Tibial nerve (tissue), 3 donors: Measurements from ENCODE around the gene GAR1.

Experiments used
- POLR2A ChIP-seq, 2 donors: fragments of 450-650 bp; IDR thresholded peaks; one replicate each; pipeline ENCODE4 v1.6.1; 2017; ENCODE audit warnings: antibody characterized with exemption in 2 of 2, mild to moderate bottlenecking in 2 of 2, moderate library complexity in 2 of 2
- TF ChIP-seq, protein P1 (sequence below), 5 experiments: fragments of 200-600 bp in 3 of 5; fragments of 450-650 bp in 2 of 5; sonication (generic) in 3 of 5; IDR thresholded peaks; one replicate each; pipeline ENCODE4 v1.5.1; 2016 to 2019; ENCODE audit warnings: antibody characterized with exemption in 5 of 5, mild to moderate bottlenecking in 3 of 5, moderate library complexity in 2 of 5

- no peak for TF ChIP-seq POLR2A (IDR thresholded peaks at IDR 0.05)
- TF ChIP-seq, protein P1, sequence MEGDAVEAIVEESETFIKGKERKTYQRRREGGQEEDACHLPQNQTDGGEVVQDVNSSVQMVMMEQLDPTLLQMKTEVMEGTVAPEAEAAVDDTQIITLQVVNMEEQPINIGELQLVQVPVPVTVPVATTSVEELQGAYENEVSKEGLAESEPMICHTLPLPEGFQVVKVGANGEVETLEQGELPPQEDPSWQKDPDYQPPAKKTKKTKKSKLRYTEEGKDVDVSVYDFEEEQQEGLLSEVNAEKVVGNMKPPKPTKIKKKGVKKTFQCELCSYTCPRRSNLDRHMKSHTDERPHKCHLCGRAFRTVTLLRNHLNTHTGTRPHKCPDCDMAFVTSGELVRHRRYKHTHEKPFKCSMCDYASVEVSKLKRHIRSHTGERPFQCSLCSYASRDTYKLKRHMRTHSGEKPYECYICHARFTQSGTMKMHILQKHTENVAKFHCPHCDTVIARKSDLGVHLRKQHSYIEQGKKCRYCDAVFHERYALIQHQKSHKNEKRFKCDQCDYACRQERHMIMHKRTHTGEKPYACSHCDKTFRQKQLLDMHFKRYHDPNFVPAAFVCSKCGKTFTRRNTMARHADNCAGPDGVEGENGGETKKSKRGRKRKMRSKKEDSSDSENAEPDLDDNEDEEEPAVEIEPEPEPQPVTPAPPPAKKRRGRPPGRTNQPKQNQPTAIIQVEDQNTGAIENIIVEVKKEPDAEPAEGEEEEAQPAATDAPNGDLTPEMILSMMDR (IDR thresholded peaks at IDR 0.05): no peak
Measured at GRCh38 chr4:109820563-109820962, 5.0 kb downstream of the GAR1 start.
